SJCRH30 (cell line): ENCODE results near the gene FBXO40. TPM values are rescaled to one million over a fixed set of nuclear protein-coding genes. Genes with fewer than 3 reads are reported as not detected.
"Not testable (repeated sequence)": the region's sequence is repeated elsewhere in the genome, so short reads cannot be mapped to it uniquely, and the experiment has no call there.

Experiments
- DNase-seq, 2 experiments: peaks; one replicate each; pipeline ENCODE4 v3.0.0-alpha.2; 2015 to 2020
- H3K27ac ChIP-seq: fragments of 250-450 bp; sonication (Bioruptor Pico); 2 replicates; pipeline ENCODE4 v1.5.1; 2020; ENCODE audit warnings: mild to moderate bottlenecking, moderate library complexity
- H3K27me3 ChIP-seq: fragments of 250-450 bp; sonication (Bioruptor Pico); 2 replicates; pipeline ENCODE4 v1.5.1; 2020; ENCODE audit warnings: mild to moderate bottlenecking, moderate library complexity
- H3K36me3 ChIP-seq: fragments of 250-450 bp; sonication (Bioruptor Pico); 2 replicates; pipeline ENCODE4 v1.5.1; 2020; ENCODE audit warnings: mild to moderate bottlenecking, moderate library complexity
- H3K4me1 ChIP-seq: fragments of 250-450 bp; sonication (Bioruptor Pico); 2 replicates; pipeline ENCODE4 v1.5.1; 2020; ENCODE audit warnings: mild to moderate bottlenecking, moderate library complexity
- H3K4me3 ChIP-seq: fragments of 250-450 bp; sonication (Bioruptor Pico); 2 replicates; pipeline ENCODE4 v1.5.1; 2020; ENCODE audit warnings: mild to moderate bottlenecking, moderate library complexity
- H3K9me3 ChIP-seq: fragments of 250-450 bp; sonication (Bioruptor Pico); replicated peaks from 2 replicates; pipeline ENCODE4 v1.5.1; 2020; ENCODE audit warnings: mild to moderate bottlenecking, moderate library complexity
- total RNA-seq: library from RNA; depleted of rRNA; stranded (reverse); fragments of >200 nt; shearing (Covaris generic); gene quantifications from 2 replicates; pipeline ENCODE4 v1.2.3, GENCODE V29; 2014

Gene FBXO40
- total RNA-seq, 1 experiment from 2014 or later = 0.02 TPM

DNA sequence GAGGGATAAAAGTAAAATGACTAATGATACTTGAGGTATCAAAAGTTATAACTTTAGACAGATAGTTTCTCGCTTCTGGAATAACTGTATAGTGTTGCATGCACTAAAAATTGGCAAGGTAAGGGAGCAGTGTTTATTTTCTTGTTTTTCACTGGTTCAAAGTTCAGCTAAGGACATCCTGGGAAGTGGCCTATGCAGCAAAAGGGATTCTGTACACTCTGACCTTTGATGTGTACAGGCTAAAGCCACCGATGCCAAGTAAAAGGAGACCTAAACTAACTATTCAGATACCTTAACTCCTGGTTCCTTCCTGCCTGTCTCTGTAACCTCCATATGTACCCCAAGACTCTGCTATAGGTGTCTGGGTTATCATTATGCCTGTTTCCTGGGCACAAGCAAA lies 1.7 kb downstream of the FBXO40 start:
- H3K4me3 ChIP-seq = no peak overlapping the region
- no peak overlapping the region for H3K27ac ChIP-seq
- DNase-seq = no peak
- no peaks in the 10 kb centered on the region; the same call in 1 of the 2 replicates for H3K9me3 ChIP-seq
- H3K27me3 ChIP-seq = no peaks in the 10 kb centered on the region; the same call in 1 of the 2 replicates
- H3K4me1 ChIP-seq = no peaks in the 10 kb centered on the region
- no peaks in the 10 kb centered on the region for H3K36me3 ChIP-seq

DNA sequence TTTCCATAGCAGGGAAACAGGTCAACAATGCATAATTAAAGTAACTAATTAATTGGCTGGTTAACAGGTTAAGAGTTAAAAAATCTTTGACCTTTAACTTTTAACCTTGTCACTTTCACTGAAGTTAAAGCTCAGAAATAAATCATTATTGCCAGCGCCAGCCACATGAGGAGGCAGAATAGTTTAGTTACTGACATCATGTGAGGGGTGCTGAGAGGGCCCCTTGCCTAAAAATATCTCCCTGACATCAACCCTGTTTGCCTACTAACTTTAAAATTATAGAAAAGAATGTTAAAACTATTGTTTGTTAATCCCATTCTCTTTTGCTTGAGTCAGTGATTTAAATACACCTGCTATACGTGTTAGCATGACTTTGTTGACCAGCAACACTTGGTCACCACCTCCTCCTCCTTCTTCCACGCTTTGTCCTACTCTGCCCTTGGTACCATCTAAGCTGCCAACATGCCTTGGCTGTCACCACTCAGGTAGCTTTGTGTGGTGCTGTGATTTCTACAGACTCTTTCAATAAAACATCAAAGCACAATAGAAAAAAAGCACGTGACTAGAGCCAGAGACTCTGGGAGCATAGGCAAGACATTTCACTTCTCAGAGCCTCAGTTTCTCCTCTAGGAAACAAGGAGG lies 2.7 kb downstream of the FBXO40 start:
- Histone ChIP-seq H3K27ac (no peak overlapping the region), H3K4me1 (no peaks in the 10 kb centered on the region), H3K36me3 (no peaks in the 10 kb centered on the region), H3K9me3 (no peaks in the 10 kb centered on the region; the same call in 1 of the 2 replicates), H3K27me3 (no peaks in the 10 kb centered on the region; the same call in 1 of the 2 replicates), H3K4me3 (no peak overlapping the region)
- DNase-seq = no peak

DNA sequence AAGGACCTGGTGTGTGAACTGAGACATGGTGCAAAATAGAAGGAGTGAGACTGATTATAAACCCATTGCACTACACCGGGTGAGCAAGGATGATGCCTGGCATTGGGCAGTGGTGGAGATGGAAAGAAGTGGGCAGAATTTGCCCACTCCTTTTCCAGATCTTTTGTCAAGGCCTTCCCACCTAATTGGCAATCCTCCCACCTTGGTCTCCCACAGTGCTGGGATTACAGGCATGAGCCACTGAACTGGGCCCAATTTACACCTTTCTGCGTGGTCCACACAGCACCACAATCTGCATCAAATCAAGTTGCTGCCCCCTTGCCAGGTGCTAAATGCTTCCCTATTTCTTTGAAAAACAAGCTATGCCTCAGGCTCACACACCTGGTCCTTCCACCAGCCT lies 5.4 kb downstream of the FBXO40 start:
- no peak overlapping the region for H3K4me3 ChIP-seq
- H3K9me3 ChIP-seq = no peaks in the 10 kb centered on the region
- no peaks in the 10 kb centered on the region for H3K4me1 ChIP-seq
- no peak for DNase-seq
- no peak overlapping the region for H3K27ac ChIP-seq
- no peaks in the 10 kb centered on the region for H3K36me3 ChIP-seq
- H3K27me3 ChIP-seq = no peaks in the 10 kb centered on the region

DNA sequence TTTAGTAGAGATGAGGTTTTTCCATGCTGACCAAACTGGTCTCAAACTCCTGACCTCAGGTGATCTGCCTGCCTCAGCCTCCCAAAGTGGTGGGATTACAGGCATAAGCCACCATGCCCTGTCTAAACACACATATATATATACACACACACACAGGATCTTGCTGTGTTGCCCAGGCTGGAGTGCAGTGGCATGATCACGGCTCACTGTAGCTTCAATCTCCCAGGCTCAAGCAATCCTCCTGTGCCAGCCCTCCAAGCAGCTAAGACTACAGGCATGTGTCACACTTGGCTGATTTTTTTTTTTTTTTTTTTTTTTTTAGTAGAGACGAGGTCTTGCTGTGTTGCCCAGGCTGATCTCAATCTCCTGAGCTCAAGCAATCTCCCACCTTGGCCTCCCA lies 6.7 kb downstream of the FBXO40 start:
- H3K4me1 ChIP-seq, DNase-seq, H3K27ac ChIP-seq, H3K27me3 ChIP-seq, H3K9me3 ChIP-seq, H3K4me3 ChIP-seq, H3K36me3 ChIP-seq: not testable (repeated sequence)

DNA sequence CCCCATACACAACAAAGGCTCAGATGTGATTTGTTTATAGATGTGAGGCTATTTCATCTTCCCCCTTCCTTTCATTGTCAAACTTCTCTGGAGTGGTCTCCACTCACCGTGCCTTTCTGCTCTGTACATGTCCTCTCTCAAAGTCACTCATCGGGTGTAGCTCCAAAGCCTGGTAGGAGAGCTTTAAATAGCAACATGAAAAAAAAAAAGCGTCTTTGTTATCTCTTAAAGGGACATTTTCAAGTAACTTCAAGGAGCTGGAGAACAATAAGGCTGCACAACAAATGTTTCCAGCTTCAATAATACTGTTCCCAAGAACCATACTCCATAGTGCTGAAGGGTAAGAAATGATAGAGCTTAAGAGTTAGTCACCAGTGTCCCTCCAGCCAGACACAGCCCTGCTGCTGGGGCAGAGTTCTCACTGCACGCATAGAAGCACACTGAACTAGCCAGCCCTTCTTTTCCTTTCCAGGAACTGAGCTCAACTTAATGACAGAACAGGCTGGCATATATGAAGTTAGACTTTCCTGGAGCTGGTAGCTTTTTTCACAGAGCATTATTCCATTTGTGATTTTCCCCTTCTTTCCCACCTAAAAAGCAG lies 8.1 kb downstream of the FBXO40 start:
- Histone ChIP-seq H3K4me1 (peaks cover 4% of the 10 kb centered on the region; the same call in 1 of the 2 replicates), H3K4me3 (no peak overlapping the region), H3K36me3 (no peaks in the 10 kb centered on the region), H3K27ac (no peak overlapping the region), H3K27me3 (no peaks in the 10 kb centered on the region), H3K9me3 (no peaks in the 10 kb centered on the region)
- DNase-seq = no peak

DNA sequence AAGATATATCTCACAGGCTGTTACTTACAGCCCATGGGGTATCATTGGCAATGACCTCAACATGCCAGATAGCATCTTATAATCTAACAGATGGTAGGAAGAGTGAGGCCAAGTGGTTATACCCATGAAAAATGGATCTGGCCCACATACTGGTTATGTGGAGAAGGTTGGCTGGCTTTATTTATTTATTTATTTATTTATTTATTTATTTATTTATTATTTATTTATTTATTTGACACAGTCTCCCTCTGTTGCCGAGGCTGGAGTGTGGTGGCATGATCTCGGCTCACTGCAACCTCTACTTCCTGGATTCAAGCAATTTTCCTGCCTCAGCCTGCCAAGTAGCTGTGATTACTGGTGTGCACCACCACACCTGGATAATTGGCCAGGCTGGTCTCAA lies 11.6 kb downstream of the FBXO40 start:
- H3K27me3 ChIP-seq = no peaks in the 10 kb centered on the region
- H3K4me3 ChIP-seq = no peak overlapping the region
- no peak for DNase-seq
- H3K27ac ChIP-seq = no peak overlapping the region
- peaks cover 4% of the 10 kb centered on the region; the same call in 1 of the 2 replicates for H3K4me1 ChIP-seq
- H3K9me3 ChIP-seq = no peaks in the 10 kb centered on the region
- H3K36me3 ChIP-seq = no peaks in the 10 kb centered on the region; the same call in 1 of the 2 replicates

DNA sequence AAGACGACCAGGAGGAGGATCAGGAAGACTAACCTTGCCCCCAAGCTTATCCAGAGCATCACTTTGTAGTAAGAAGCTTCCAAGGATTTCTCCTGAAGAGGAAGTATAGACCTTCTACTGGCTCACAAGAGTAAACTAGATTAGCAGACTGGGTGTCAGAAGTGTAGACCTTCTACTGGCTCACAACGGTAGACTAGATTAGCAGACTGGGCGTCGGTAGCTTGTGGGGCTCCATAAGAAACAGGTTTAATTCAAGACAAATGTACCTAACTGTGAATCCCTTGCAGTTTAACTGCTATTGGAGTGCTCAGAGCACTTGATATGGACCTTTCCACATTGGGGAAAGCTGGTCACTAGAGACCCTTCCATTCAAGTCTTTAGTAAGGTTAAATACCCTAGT lies 12.9 kb downstream of the FBXO40 start:
- Histone ChIP-seq H3K36me3 (no peaks in the 10 kb centered on the region; the same call in 1 of the 2 replicates), H3K27ac (no peak overlapping the region), H3K4me3 (no peak overlapping the region), H3K4me1 (peaks cover 4% of the 10 kb centered on the region; the same call in 1 of the 2 replicates), H3K27me3 (0 out of 2 replicates have a peak, but pooled peaks cover 3% of the 10 kb centered on the region), H3K9me3 (no peaks in the 10 kb centered on the region)
- DNase-seq = no peak

DNA sequence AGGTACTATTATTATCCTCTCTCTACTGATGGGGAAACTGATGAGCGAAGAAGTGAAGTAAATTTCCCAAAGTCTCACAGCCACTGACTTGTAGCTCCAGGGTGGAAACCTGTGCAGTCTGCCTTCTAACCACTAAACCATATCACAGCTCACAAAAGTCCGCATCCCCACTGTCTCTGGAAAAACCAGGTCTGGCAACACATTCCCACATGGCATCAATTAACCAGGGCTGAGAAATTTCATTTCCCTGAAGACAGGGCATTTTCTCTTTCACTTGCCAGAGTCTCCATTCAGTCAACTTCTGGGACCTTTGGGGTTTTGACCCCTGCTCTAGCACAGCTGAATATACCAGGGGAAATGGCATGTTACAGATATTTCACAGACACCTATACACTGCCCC lies 26.5 kb downstream of the FBXO40 start:
- Histone ChIP-seq H3K27ac (no peak overlapping the region), H3K4me3 (no peak overlapping the region), H3K27me3 (0 out of 2 replicates have a peak, but pooled peaks cover 3% of the 10 kb centered on the region), H3K9me3 (no peaks in the 10 kb centered on the region), H3K36me3 (no peaks in the 10 kb centered on the region), H3K4me1 (no peaks in the 10 kb centered on the region)
- DNase-seq = no peak

DNA sequence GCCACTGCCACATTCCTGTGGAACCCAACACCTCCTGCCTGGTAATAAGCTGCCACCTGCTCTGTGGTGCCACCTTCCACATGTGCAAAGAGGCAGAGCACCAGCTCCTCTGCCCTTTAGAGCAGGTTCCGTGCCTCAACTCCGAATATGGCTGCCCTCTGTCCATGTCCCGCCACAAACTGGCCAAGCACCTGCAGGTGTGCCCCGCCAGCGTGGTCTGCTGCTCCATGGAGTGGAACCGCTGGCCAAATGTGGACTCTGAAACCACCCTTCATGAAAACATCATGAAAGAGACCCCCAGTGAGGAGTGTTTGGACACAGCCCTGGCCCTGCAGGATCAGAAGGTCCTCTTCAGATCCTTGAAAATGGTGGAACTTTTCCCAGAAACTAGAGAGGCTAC lies 28.3 kb downstream of the FBXO40 start:
- H3K9me3 ChIP-seq = no peaks in the 10 kb centered on the region
- H3K4me3 ChIP-seq = no peak overlapping the region
- no peak for DNase-seq
- no peaks in the 10 kb centered on the region for H3K36me3 ChIP-seq
- no peak overlapping the region for H3K27ac ChIP-seq
- no peaks in the 10 kb centered on the region for H3K4me1 ChIP-seq
- H3K27me3 ChIP-seq = 0 out of 2 replicates have a peak, but pooled peaks cover 3% of the 10 kb centered on the region

DNA sequence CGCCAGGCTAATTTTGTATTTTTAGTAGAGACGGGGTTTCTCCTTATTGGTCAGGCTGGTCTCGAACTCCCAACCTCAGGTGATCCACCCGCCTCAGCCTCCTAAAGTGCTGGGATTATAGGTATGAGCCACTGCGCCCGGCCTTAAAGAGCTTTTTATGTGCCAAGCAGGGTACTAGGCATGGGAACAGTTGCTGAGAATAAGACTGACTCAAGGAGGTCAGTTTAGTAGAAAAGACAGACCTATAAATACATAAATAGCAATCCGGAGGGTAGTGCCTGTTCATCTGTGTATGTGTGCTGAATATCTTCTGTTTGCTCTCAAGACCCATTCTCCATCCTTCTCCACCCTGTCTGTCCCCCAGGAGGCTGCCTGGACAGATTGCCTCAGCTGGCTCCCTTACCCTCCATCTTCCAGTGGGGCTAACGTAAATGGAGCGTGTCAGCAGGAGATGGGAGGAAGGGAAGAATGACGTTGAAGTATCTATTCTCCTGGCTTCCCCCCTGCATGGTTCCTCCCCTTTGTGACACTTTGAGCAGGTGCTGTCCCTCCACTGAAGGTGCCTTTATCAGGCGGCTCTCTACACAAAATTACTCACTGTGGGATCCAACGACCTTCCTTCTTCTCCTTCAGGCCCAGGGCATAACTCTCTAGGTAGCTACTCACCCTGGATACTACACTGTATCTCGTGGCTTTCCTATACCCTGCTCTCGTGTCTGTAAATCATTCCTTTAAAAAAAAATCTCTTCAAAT lies 31.1 kb downstream of the FBXO40 start:
- Histone ChIP-seq H3K4me3 (no peak overlapping the region), H3K4me1 (no peaks in the 10 kb centered on the region), H3K9me3 (no peaks in the 10 kb centered on the region), H3K27ac (no peak overlapping the region), H3K36me3 (no peaks in the 10 kb centered on the region), H3K27me3 (0 out of 2 replicates have a peak, but pooled peaks cover 5% of the 10 kb centered on the region)
- no peak for DNase-seq

DNA sequence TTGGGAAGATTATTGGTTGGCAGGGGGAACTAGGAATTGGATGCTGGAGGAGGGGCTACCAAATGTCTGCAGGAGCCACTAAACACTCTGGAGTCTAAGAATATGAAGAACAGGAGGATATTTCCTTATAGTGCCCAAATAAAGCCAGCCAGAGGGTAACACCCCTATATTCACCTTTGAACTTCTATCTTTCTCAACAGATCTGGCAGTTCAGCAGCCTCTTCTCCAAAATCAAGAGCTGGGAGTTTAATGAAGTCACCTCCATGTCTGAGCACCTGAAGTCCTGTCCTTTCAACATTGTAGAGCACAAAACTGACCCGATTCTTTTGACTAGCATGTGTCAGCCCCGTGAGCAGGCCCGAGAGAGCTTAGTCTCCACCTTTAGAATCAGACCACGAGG lies 33.3 kb downstream of the FBXO40 start:
- H3K27me3 ChIP-seq = 0 out of 2 replicates have a peak, but pooled peaks cover 3% of the 10 kb centered on the region
- no peaks in the 10 kb centered on the region for H3K9me3 ChIP-seq
- H3K4me3 ChIP-seq = no peak overlapping the region
- no peak for DNase-seq
- H3K27ac ChIP-seq = no peak overlapping the region
- no peaks in the 10 kb centered on the region for H3K36me3 ChIP-seq
- H3K4me1 ChIP-seq = no peaks in the 10 kb centered on the region

DNA sequence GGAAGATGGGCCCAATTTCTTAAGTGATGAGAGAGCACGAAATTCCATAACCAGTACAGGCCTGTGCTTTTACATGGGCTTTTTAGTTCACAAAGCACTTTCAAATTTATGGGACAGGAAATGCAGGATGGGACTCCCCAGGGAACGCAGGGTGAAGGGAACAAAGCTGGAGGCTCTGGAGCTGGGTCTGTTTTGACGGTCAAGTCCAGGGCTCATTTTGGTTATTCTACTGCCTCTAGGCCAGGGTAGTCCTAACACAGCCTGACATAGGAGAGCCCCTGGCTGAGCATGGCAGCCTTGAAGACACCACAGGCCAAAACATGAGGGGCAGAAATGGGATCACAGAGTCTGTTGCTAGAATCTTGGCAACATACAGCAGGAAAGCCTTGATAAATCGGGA lies 34.0 kb downstream of the FBXO40 start:
- Histone ChIP-seq H3K4me3 (no peak overlapping the region), H3K4me1 (no peaks in the 10 kb centered on the region), H3K27ac (no peak overlapping the region), H3K9me3 (no peaks in the 10 kb centered on the region), H3K27me3 (0 out of 2 replicates have a peak, but pooled peaks cover 3% of the 10 kb centered on the region), H3K36me3 (no peaks in the 10 kb centered on the region)
- no peak for DNase-seq

DNA sequence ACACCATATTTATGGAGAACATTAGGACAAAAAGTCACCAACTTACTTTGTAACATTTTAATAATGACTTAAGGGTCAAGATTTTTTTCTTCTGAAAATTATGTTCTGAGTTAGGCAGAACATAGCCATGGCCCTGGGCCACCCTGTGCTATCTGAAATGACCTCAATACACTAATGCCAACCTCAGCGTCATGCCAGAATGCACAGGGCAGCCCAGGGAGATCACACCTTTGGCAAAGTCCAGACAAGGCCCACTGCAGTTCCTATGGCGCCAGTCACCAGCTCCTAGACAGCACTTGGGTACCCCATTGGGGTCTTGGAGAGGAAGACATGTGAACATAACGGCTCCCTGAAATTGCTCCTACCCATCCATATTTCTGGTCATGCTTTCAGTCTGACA lies 34.4 kb downstream of the FBXO40 start:
- H3K9me3 ChIP-seq = no peaks in the 10 kb centered on the region
- DNase-seq = no peak
- no peaks in the 10 kb centered on the region for H3K4me1 ChIP-seq
- H3K27me3 ChIP-seq = 0 out of 2 replicates have a peak, but pooled peaks cover 3% of the 10 kb centered on the region
- H3K27ac ChIP-seq = no peak overlapping the region
- no peaks in the 10 kb centered on the region for H3K36me3 ChIP-seq
- no peak overlapping the region for H3K4me3 ChIP-seq

DNA sequence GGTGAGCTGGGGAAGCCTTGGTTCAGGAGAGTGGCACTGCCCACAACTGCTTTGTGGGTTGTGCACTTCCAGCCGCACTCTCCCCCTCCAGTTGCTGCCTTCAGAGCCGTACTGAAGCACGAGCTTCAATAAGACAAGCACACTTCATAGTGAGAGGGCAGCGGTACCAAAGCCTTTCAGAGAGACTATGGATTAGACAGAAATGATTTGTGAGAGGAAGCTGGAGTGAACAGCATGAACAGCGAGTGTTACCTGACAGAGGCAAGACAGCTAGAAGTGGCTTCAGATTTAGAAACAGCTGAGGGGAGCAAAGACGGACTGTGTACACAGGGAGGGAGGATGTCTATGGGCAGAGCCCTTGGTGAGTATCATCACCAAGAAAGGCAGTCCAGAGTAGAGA lies 36.4 kb downstream of the FBXO40 start:
- H3K27ac ChIP-seq = no peak overlapping the region
- 0 out of 2 replicates have a peak, but pooled peaks cover 3% of the 10 kb centered on the region for H3K27me3 ChIP-seq
- H3K9me3 ChIP-seq = no peaks in the 10 kb centered on the region
- H3K36me3 ChIP-seq = no peaks in the 10 kb centered on the region
- H3K4me3 ChIP-seq = no peak overlapping the region
- H3K4me1 ChIP-seq = no peaks in the 10 kb centered on the region
- DNase-seq = no peak

DNA sequence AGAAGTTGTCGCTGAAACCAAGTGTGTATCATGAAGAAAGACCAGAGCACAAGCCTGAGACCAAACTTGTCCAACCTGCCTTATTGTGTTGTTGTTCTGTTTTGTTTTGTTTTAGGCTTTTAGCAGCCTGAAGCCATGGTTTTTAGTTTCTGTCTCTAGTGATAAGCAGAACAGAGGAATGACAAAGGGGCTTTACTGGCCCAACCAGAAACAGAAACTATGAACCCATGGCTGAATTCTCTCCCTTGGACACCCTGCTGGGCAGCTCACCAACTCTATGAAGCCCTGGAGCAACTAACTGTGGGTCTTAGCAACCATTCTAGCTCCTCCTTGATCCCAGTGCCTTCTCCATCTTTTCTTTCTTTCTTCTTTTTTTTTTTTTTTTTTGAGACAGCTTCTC lies 37.2 kb downstream of the FBXO40 start:
- H3K27me3 ChIP-seq = 0 out of 2 replicates have a peak, but pooled peaks cover 3% of the 10 kb centered on the region
- no peaks in the 10 kb centered on the region for H3K36me3 ChIP-seq
- H3K4me1 ChIP-seq = no peaks in the 10 kb centered on the region
- H3K9me3 ChIP-seq = no peaks in the 10 kb centered on the region
- H3K27ac ChIP-seq = no peak overlapping the region
- DNase-seq = no peak
- no peak overlapping the region for H3K4me3 ChIP-seq
